K562 (cell line): ENCODE measurements around the gene YES1. TPM values are rescaled to one million over a fixed set of nuclear protein-coding genes. Genes with fewer than 3 reads are reported as not detected.

ENCODE experiments used
- CREB1 ChIP-seq, 2 experiments: sonication (generic) in 1 of 2; formaldehyde crosslinking in 1 of 2; IDR thresholded peaks; 2 replicates each; pipeline versions ENCODE4 v1.6.1 to v1.8.0; 2012 to 2022; ENCODE audit warnings: inconsistent platforms in 1 of 2, mild to moderate bottlenecking in 1 of 2, missing genetic modification reagents in 1 of 2, moderate library complexity in 1 of 2
- DACH1 ChIP-seq: fragments of 450-650 bp; IDR thresholded peaks from 2 replicates; pipeline ENCODE4 v1.6.1; 2018; ENCODE audit not compliant: partially characterized antibody
- HDAC8 ChIP-seq: fragments of 450-650 bp; IDR thresholded peaks from 2 replicates; pipeline ENCODE4 v1.6.1; 2016; ENCODE audit warnings: mild to moderate bottlenecking, missing genetic modification characterization, moderate library complexity, missing compliant biosample characterization
- RBBP5 ChIP-seq: fragments of 200-600 bp; sonication (generic); IDR thresholded peaks from 2 replicates; pipeline ENCODE4 v1.6.1; 2012; ENCODE audit warnings: borderline replicate concordance, mild to moderate bottlenecking, low read length, control low read depth, inconsistent platforms; ENCODE audit not compliant: insufficient read depth, poor library complexity, severe bottlenecking
- RBFOX2 ChIP-seq: fragments of 200-400 bp; formaldehyde crosslinking; IDR thresholded peaks from 2 replicates; pipeline ENCODE4 v1.6.1; 2017; ENCODE audit warnings: low read depth, mild to moderate bottlenecking, low read length, moderate library complexity
- ZFP1 ChIP-seq: fragments of 450-650 bp; formaldehyde crosslinking; IDR thresholded peaks from 2 replicates; pipeline ENCODE4 v1.4.0; 2020; ENCODE audit warnings: mild to moderate bottlenecking, mixed read lengths
- ZNF668 ChIP-seq: fragments of 250-450 bp; sonication (Bioruptor Pico); IDR thresholded peaks from 2 replicates; pipeline ENCODE4 v1.8.0; 2022; ENCODE audit warnings: mild to moderate bottlenecking, inconsistent platforms
- ZNF780A ChIP-seq: fragments of 250-450 bp; sonication (Bioruptor Pico); IDR thresholded peaks from 2 replicates; pipeline ENCODE4 v1.5.0; 2021; ENCODE audit warnings: mild to moderate bottlenecking
- polyA plus RNA-seq, 8 experiments: library from polyadenylated mRNA; depleted of rRNA in 4 of 8; stranded (reverse) in 5 of 8; unstranded in 3 of 8; fragments of >200 nt; fragmentation: Nextera tagmentation in 2 of 8; fragmentation: Illumina TruSeq in 1 of 8; extraction: Ambion mirVana in 2 of 8; extraction: Trizol in 1 of 8; gene quantifications; 2 replicates each; pipeline versions ENCODE4 v1.2.1 to v1.2.3, GENCODE V29; 2011 to 2014; ENCODE audit warnings: inconsistent platforms in 1 of 8, missing spikeins in 1 of 8
- total RNA-seq, 7 experiments: library from RNA; depleted of rRNA in 6 of 7; stranded (reverse); fragments of >200 nt in 6 of 7; fragmentation: Illumina TruSeq in 2 of 7; extraction: Trizol in 2 of 7; gene quantifications; 2 replicates each; pipeline versions ENCODE4 v1.2.1 to v1.2.3, GENCODE V29; 2011 to 2021; ENCODE audit warnings: low replicate concordance in 1 of 7
- TF ChIP-seq, protein P1 (sequence below), 2 experiments: fragments of 450-650 bp in 1 of 2; sonication (generic) in 1 of 2; formaldehyde crosslinking in 1 of 2; IDR thresholded peaks; 2 replicates each; pipeline versions ENCODE4 v1.7.1 to v1.9.0; 2016 to 2022; ENCODE audit warnings: inconsistent platforms in 1 of 2, mild to moderate bottlenecking in 1 of 2, missing genetic modification reagents in 1 of 2
- TF ChIP-seq, protein P2 (sequence below): fragments of 450-650 bp; IDR thresholded peaks from 2 replicates; pipeline ENCODE4 v1.6.1; 2016; ENCODE audit warnings: mild to moderate bottlenecking

Gene YES1
- total and polyA plus RNA-seq, 9 of the 15 experiments (the other 6 are each of a cell fraction or from before 2014, with no cell fraction given) = 37.2 to 115 (median 77.7) TPM

DNA sequence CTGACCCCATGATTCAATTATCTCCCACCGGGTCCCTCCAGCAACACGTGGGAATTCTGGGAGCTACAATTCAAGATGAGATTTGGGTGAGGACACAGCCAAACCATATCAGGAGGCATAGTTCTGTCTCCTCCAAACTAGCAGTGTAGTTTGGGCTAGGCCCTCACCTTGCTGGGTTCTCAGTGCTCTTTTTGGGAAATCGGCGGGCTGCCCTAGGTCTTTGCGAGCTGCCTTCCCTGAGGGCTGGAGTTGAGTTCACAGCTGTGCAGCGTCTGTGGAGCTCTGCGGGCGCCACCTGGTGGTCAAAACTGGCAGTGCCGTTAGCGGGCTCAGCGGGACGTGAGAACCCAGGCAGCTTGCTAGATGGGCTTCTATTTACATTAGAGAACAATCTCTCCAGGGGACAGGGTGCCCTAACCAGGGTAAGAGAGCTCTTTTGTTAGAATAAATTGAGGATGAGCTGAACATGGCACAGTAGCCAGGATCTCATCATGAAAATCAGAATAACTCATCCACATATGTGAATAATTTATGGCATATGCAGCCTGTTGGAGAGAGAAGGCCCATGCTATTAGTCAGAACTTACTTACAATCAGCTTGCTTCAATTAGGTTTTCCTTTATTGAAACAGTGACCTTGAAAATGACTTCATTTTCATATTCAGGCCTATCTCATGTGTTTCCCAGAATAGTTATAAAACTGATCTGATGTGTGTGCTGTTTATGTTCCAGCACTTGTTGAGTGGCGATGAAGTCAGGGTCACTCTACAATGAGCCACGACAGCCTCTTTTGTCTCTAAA, 27.4 kb upstream of the YES1 start (continued):
- TF ChIP-seq, protein P1, sequence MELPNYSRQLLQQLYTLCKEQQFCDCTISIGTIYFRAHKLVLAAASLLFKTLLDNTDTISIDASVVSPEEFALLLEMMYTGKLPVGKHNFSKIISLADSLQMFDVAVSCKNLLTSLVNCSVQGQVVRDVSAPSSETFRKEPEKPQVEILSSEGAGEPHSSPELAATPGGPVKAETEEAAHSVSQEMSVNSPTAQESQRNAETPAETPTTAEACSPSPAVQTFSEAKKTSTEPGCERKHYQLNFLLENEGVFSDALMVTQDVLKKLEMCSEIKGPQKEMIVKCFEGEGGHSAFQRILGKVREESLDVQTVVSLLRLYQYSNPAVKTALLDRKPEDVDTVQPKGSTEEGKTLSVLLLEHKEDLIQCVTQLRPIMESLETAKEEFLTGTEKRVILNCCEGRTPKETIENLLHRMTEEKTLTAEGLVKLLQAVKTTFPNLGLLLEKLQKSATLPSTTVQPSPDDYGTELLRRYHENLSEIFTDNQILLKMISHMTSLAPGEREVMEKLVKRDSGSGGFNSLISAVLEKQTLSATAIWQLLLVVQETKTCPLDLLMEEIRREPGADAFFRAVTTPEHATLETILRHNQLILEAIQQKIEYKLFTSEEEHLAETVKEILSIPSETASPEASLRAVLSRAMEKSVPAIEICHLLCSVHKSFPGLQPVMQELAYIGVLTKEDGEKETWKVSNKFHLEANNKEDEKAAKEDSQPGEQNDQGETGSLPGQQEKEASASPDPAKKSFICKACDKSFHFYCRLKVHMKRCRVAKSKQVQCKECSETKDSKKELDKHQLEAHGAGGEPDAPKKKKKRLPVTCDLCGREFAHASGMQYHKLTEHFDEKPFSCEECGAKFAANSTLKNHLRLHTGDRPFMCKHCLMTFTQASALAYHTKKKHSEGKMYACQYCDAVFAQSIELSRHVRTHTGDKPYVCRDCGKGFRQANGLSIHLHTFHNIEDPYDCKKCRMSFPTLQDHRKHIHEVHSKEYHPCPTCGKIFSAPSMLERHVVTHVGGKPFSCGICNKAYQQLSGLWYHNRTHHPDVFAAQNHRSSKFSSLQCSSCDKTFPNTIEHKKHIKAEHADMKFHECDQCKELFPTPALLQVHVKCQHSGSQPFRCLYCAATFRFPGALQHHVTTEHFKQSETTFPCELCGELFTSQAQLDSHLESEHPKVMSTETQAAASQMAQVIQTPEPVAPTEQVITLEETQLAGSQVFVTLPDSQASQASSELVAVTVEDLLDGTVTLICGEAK (IDR thresholded peaks at IDR 0.05) = peak; percentile 18; the same call in 1 of the 2 replicates
- TF ChIP-seq, protein P1 (CRISPR knock-in tag; IDR thresholded peaks at IDR 0.05) = no peak
- TF ChIP-seq ZNF780A (no peak), ZFP1 (CRISPR knock-in tag) (no peak), ZNF668 (CRISPR knock-in tag) (no peak), RBFOX2 (peak; percentile 56), HDAC8 (no peak), CREB1 (IDR thresholded peaks at IDR 0.05) (no peak), CREB1 (CRISPR knock-in tag; IDR thresholded peaks at IDR 0.05) (peak; percentile 65), DACH1 (peak; percentile 79), RBBP5 (peak; percentile 14)
- TF ChIP-seq, protein P2, sequence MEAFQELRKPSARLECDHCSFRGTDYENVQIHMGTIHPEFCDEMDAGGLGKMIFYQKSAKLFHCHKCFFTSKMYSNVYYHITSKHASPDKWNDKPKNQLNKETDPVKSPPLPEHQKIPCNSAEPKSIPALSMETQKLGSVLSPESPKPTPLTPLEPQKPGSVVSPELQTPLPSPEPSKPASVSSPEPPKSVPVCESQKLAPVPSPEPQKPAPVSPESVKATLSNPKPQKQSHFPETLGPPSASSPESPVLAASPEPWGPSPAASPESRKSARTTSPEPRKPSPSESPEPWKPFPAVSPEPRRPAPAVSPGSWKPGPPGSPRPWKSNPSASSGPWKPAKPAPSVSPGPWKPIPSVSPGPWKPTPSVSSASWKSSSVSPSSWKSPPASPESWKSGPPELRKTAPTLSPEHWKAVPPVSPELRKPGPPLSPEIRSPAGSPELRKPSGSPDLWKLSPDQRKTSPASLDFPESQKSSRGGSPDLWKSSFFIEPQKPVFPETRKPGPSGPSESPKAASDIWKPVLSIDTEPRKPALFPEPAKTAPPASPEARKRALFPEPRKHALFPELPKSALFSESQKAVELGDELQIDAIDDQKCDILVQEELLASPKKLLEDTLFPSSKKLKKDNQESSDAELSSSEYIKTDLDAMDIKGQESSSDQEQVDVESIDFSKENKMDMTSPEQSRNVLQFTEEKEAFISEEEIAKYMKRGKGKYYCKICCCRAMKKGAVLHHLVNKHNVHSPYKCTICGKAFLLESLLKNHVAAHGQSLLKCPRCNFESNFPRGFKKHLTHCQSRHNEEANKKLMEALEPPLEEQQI = 0 out of 2 replicates have a peak, but pooled peaks have one; percentile 24
